HepG2 (cell line): ENCODE data around the gene AFTPH. TPM values are rescaled to one million over a fixed set of nuclear protein-coding genes. Genes with fewer than 3 reads are reported as not detected.

ENCODE experiments used
- ADNP ChIP-seq: sonication (generic); formaldehyde crosslinking; IDR thresholded peaks from 2 replicates; pipeline ENCODE4 v1.4.0; 2020; ENCODE audit warnings: missing genetic modification reagents
- CCDC6 ChIP-seq: sonication (generic); formaldehyde crosslinking; IDR thresholded peaks from 2 replicates; pipeline ENCODE4 v1.8.1; 2022; ENCODE audit warnings: mild to moderate bottlenecking, missing genetic modification reagents, moderate library complexity
- DMTF1 ChIP-seq: sonication (generic); formaldehyde crosslinking; IDR thresholded peaks from 2 replicates; pipeline ENCODE4 v1.4.0; 2020; ENCODE audit warnings: mild to moderate bottlenecking, missing genetic modification reagents
- GATAD2A ChIP-seq: IDR thresholded peaks from 2 replicates; pipeline ENCODE4 v1.6.1; 2016
- HES4 ChIP-seq: sonication (generic); formaldehyde crosslinking; IDR thresholded peaks from 2 replicates; pipeline ENCODE4 v1.9.0; 2021; ENCODE audit warnings: mild to moderate bottlenecking, missing genetic modification reagents, borderline replicate concordance
- HOXA9 ChIP-seq: sonication (generic); formaldehyde crosslinking; IDR thresholded peaks from 2 replicates; pipeline ENCODE4 v1.8.1; 2022; ENCODE audit warnings: missing genetic modification reagents, mild to moderate bottlenecking, moderate library complexity, borderline replicate concordance
- ISL2 ChIP-seq: sonication (generic); formaldehyde crosslinking; IDR thresholded peaks from 2 replicates; pipeline ENCODE4 v1.5.0; 2020; ENCODE audit warnings: missing genetic modification reagents
- KLF15 ChIP-seq: sonication (generic); formaldehyde crosslinking; IDR thresholded peaks from 2 replicates; pipeline ENCODE4 v1.8.1; 2023; ENCODE audit warnings: borderline replicate concordance, mild to moderate bottlenecking, inconsistent platforms, missing genetic modification reagents, mixed read lengths
- MATR3 ChIP-seq: sonication (generic); formaldehyde crosslinking; IDR thresholded peaks from 2 replicates; pipeline ENCODE4 v1.4.0; 2020; ENCODE audit warnings: missing genetic modification reagents
- MLLT10 ChIP-seq: sonication (generic); formaldehyde crosslinking; IDR thresholded peaks from 2 replicates; pipeline ENCODE4 v1.4.0; 2020; ENCODE audit warnings: missing genetic modification reagents
- MTERF4 ChIP-seq: sonication (generic); formaldehyde crosslinking; IDR thresholded peaks from 2 replicates; pipeline ENCODE4 v1.8.0; 2023; ENCODE audit warnings: mild to moderate bottlenecking, missing genetic modification reagents
- NKX3-1 ChIP-seq: sonication (generic); formaldehyde crosslinking; IDR thresholded peaks from 2 replicates; pipeline ENCODE4 v1.5.0; 2020; ENCODE audit warnings: missing genetic modification reagents
- NR2F2 ChIP-seq: IDR thresholded peaks from 2 replicates; pipeline ENCODE4 v1.6.1; 2012; ENCODE audit warnings: low read depth, inconsistent platforms, borderline replicate concordance
- NR3C1 ChIP-seq: sonication (generic); formaldehyde crosslinking; IDR thresholded peaks from 2 replicates; pipeline ENCODE4 v1.4.0; 2020; ENCODE audit warnings: missing genetic modification reagents
- PBX2 ChIP-seq: IDR thresholded peaks from 2 replicates; pipeline ENCODE4 v1.6.1; 2016; ENCODE audit warnings: control low read depth
- PHF20 ChIP-seq: sonication (generic); formaldehyde crosslinking; IDR thresholded peaks from 2 replicates; pipeline ENCODE4 v1.5.0; 2020; ENCODE audit warnings: mild to moderate bottlenecking, missing genetic modification reagents
- SIX1 ChIP-seq: sonication (generic); formaldehyde crosslinking; IDR thresholded peaks from 2 replicates; pipeline ENCODE4 v1.4.0; 2020; ENCODE audit warnings: missing genetic modification reagents, borderline replicate concordance
- SNAI1 ChIP-seq: sonication (generic); formaldehyde crosslinking; IDR thresholded peaks from 2 replicates; pipeline ENCODE4 v1.5.0; 2020; ENCODE audit warnings: mild to moderate bottlenecking, missing genetic modification reagents, borderline replicate concordance
- SP140L ChIP-seq: sonication (generic); formaldehyde crosslinking; IDR thresholded peaks from 2 replicates; pipeline ENCODE4 v1.4.0; 2020; ENCODE audit warnings: missing genetic modification reagents, borderline replicate concordance
- ZFP1 ChIP-seq: IDR thresholded peaks from 2 replicates; pipeline ENCODE4 v1.6.1; 2016
- ZNF296 ChIP-seq: sonication (generic); formaldehyde crosslinking; conservative IDR thresholded peaks from 2 replicates; pipeline ENCODE4 v1.5.0; 2020; ENCODE audit warnings: mild to moderate bottlenecking, missing genetic modification reagents
- ZNF30 ChIP-seq: sonication (generic); formaldehyde crosslinking; IDR thresholded peaks from 2 replicates; pipeline ENCODE4 v1.5.0; 2020; ENCODE audit warnings: mild to moderate bottlenecking, missing genetic modification reagents
- ZNF331 ChIP-seq: sonication (generic); formaldehyde crosslinking; IDR thresholded peaks from 2 replicates; pipeline ENCODE4 v1.4.0; 2020; ENCODE audit warnings: missing genetic modification reagents
- ZNF580 ChIP-seq: IDR thresholded peaks from 2 replicates; pipeline ENCODE4 v1.6.1; 2016; ENCODE audit warnings: low read depth, borderline replicate concordance
- ZNF784 ChIP-seq: sonication (generic); formaldehyde crosslinking; IDR thresholded peaks from 2 replicates; pipeline ENCODE4 v1.5.1; 2020; ENCODE audit warnings: missing genetic modification reagents, mild to moderate bottlenecking, borderline replicate concordance
- ZNF883 ChIP-seq: sonication (generic); formaldehyde crosslinking; IDR thresholded peaks from 2 replicates; pipeline ENCODE4 v1.5.1; 2020; ENCODE audit warnings: mild to moderate bottlenecking, missing genetic modification reagents; ENCODE audit errors: not compliant biosample characterization
- ZSCAN9 ChIP-seq: IDR thresholded peaks from 2 replicates; pipeline ENCODE4 v1.6.1; 2016; ENCODE audit warnings: borderline replicate concordance
- polyA plus RNA-seq, 8 experiments: library from polyadenylated mRNA; depleted of rRNA in 3 of 8; stranded (reverse) in 7 of 8; unstranded in 1 of 8; fragments of >200 nt; fragmentation: Illumina TruSeq in 4 of 8; extraction: Trizol in 4 of 8; gene quantifications; 2 replicates each; pipeline versions ENCODE4 v1.2.1 to v1.2.3, GENCODE V29; 2011 to 2016; ENCODE audit warnings: low read depth in 4 of 8, missing spikeins in 1 of 8, mixed read lengths in 1 of 8; ENCODE audit not compliant: insufficient read depth in 1 of 8
- total RNA-seq, 5 experiments: library from RNA; depleted of rRNA; stranded (reverse); fragments of >200 nt; fragmentation: Illumina TruSeq; extraction: Trizol; gene quantifications; 2 replicates each; pipeline ENCODE4 v1.2.3, GENCODE V29; 2016; ENCODE audit warnings: low read depth in 1 of 5

The AFTPH gene
- total and polyA plus RNA-seq, 2 of the 13 experiments (the other 11 are each of a cell fraction or from before 2014, with no cell fraction given) = 27.5 to 36.8 TPM

- TF ChIP-seq HOXA9 (CRISPR knock-in tag) (no peak), ISL2 (CRISPR knock-in tag) (no peak; the same call in none of the 2 replicates), PBX2 (CRISPR knock-in tag) (no peak), SNAI1 (CRISPR knock-in tag) (0 out of 2 replicates have a peak, but pooled peaks have one; percentile 39), SIX1 (CRISPR knock-in tag) (no peak), ADNP (CRISPR knock-in tag) (no peak), MATR3 (CRISPR knock-in tag) (no peak), ZNF883 (CRISPR knock-in tag) (peak; percentile 73), SP140L (no peak), DMTF1 (CRISPR knock-in tag) (0 out of 2 replicates have a peak, but pooled peaks have one; percentile 74), ZNF30 (CRISPR knock-in tag) (no peak), KLF15 (CRISPR knock-in tag) (no peak; the same call in 1 of the 2 replicates), ZSCAN9 (CRISPR knock-in tag) (no peak), HES4 (no peak), MTERF4 (CRISPR knock-in tag) (no peak), ZNF296 (no peak), ZFP1 (no peak), MLLT10 (CRISPR knock-in tag) (no peak), GATAD2A (CRISPR knock-in tag) (no peak), ZNF331 (CRISPR knock-in tag) (no peak; the same call in 1 of the 2 replicates), PHF20 (no peak), CCDC6 (no peak), NR3C1 (no peak), NKX3-1 (no peak), ZNF784 (no peak), ZNF580 (CRISPR knock-in tag) (no peak), NR2F2 (no peak)
Observed at GRCh38 chr2:64524604-64525316, 632 bp downstream of the AFTPH start (continued).
